ENCODE measurements around the gene CPA1. TPM values are rescaled to one million over a fixed set of nuclear protein-coding genes. Genes with fewer than 3 reads are reported as not detected.
A peak's percentile ranks its signal among the peaks of the same experiment; 100 is the strongest.

CPA1 gene
- total RNA-seq, 1 experiment from 2014 or later = not detected

GRCh38 chr7:130421684-130422083 is 41.4 kb downstream of the CPA1 start:
- no peaks in the 10 kb centered on the region for H3K79me1 ChIP-seq (ENCODE audit: insufficient read depth, low read depth, low read length, poor library complexity, severe bottlenecking)
- Mint-ChIP-seq H3K9me3 (no peaks in the 10 kb centered on the region), H3K27me3 (ENCODE audit: low read depth) (no peaks in the 10 kb centered on the region), H3K4me3 (peak overlapping the region in 1 of 2 experiments; percentile 27; a peak in 1 of 5 replicates), H3K36me3 (ENCODE audit: insufficient read depth in 1 of 3, low read depth in 3 of 3) (no peaks in the 10 kb centered on the region), H3K27ac (peak overlapping the region; percentile 69 to 88 (median 74); a peak in 5 of 7 replicates), H3K4me1 (peaks cover 20 to 38% of the 10 kb centered on the region in 2 experiments)
- H3K4me2 ChIP-seq (ENCODE audit: insufficient read depth, insufficient read length, low read length) = no peak overlapping the region
- no peak overlapping the region for H4K91ac ChIP-seq (ENCODE audit: insufficient read length, low read depth, low read length)
- H3K14ac ChIP-seq (ENCODE audit: insufficient read depth, low read length) = no peak overlapping the region
- no peak overlapping the region for H4K5ac ChIP-seq (ENCODE audit: insufficient read length, low read depth, low read length)
- no peak overlapping the region for H2BK120ac ChIP-seq (ENCODE audit: low read depth, low read length, poor library complexity, severe bottlenecking)
- no peak overlapping the region for H3K27ac ChIP-seq (ENCODE audit: insufficient read length, low read depth, low read length)
- H4K8ac ChIP-seq (replicated peaks; ENCODE audit: insufficient read length, low read depth, low read length) = no peak overlapping the region
- H3K79me2 ChIP-seq (ENCODE audit: insufficient read depth, low read length) = no peaks in the 10 kb centered on the region
- TF ChIP-seq CTCF (conservative IDR thresholded peaks at IDR 0.05) = no peak
- no peak overlapping the region for H3K56ac ChIP-seq (ENCODE audit: insufficient read length, low read depth, low read length)
- no peak overlapping the region for H2BK20ac ChIP-seq (ENCODE audit: low read depth, low read length, poor library complexity, severe bottlenecking)
- no peak overlapping the region for H2AFZ ChIP-seq (ENCODE audit: low read length)
- H3K4ac ChIP-seq (ENCODE audit: low read depth, low read length) = no peak overlapping the region
- H2BK12ac ChIP-seq (ENCODE audit: insufficient read length, low read depth, low read length) = no peak overlapping the region
- no peak overlapping the region for H3K23ac ChIP-seq (ENCODE audit: insufficient read length, low read depth, low read length)
- H4K20me1 ChIP-seq (ENCODE audit: control insufficient read depth, insufficient read depth, insufficient read length) = no peaks in the 10 kb centered on the region
- H2BK5ac ChIP-seq (ENCODE audit: insufficient read length, low read length) = no peak overlapping the region
- WGBS (ENCODE audit: extremely low coverage, insufficient read length, low lambda C conversion rate) = no CpG with 5 or more reads among the region's 2 CpGs
- H3K9ac ChIP-seq (ENCODE audit: extremely low read depth, insufficient read length, low read length) = peak overlapping the region; percentile 33
- no peaks in the 10 kb centered on the region for H3K23me2 ChIP-seq (ENCODE audit: insufficient read length, low read depth, low read length, poor library complexity, severe bottlenecking)
- no peaks in the 10 kb centered on the region for H3K9me3 ChIP-seq (ENCODE audit: control insufficient read depth, low read depth, low read length)
- no peaks in the 10 kb centered on the region for H3K4me1 ChIP-seq (ENCODE audit: insufficient read depth, low read length)
- H3K27me3 ChIP-seq (ENCODE audit: insufficient read depth, low read length) = no peaks in the 10 kb centered on the region
- H2AK5ac ChIP-seq (ENCODE audit: insufficient read length, low read length) = no peak overlapping the region
- H3K18ac ChIP-seq (ENCODE audit: insufficient read length, low read depth, low read length) = no peak overlapping the region
- H3T11ph ChIP-seq (ENCODE audit: low read length) = no peak overlapping the region
- H2BK15ac ChIP-seq (ENCODE audit: low read depth, low read length) = no peak overlapping the region
- DNase-seq = no peak
